ENCODE data around the gene IFNG. TPM values are rescaled to one million over a fixed set of nuclear protein-coding genes. Genes with fewer than 3 reads are reported as not detected.

The IFNG gene
- total and polyA plus RNA-seq, 2 donors (not counting 1 experiment from before 2014, with no cell fraction given) = not detected

- DNase-seq (ENCODE audit: low read depth in 2 of 2) = no peak
Observed at GRCh38 chr12:68135520-68135919, 24.0 kb downstream of the IFNG start.

DNA sequence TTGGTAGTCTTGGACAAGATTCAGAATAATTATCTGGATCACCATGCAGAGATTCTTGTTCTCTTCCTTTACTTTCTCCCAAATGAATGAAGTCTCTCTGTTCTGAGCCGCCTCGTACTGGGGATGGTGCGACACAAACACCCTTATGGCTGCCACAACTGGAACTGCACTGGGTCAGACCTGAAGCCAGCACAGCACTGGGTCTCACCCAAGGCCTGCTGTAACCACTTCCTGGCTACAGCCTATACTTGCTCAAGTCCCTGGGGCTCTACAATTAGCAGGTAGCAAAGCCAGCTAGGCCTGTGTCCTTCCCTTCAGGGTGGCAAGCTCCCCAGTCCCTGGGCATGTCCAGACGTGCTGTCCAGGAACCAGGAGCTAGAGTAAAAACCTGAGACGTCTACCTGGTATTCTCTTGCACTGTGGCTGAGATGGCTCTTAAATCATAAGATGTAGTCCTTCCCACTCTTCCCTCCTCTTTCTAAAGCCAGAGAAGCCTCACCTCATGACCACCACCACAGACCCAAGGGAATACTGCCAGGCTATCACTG, 27.6 kb downstream of the IFNG start:
- H4K20me1 ChIP-seq (ENCODE audit: control insufficient read depth, extremely low read depth, insufficient read depth, low read length) = no peaks in the 10 kb centered on the region
- no peak overlapping the region for H3K4me3 ChIP-seq (replicated peaks in 1 of 4; ENCODE audit: control extremely low read depth in 1 of 4, insufficient read depth in 1 of 4, low read depth in 3 of 4, low read length in 4 of 4)
- no peaks in the 10 kb centered on the region for H3K9me3 ChIP-seq (ENCODE audit: control insufficient read depth, insufficient read depth, low read depth, low read length)
- H2AFZ ChIP-seq (ENCODE audit: low read length) = no peak overlapping the region
- H3K79me2 ChIP-seq (ENCODE audit: control insufficient read depth, insufficient read depth, low read length) = no peaks in the 10 kb centered on the region
- H3K27ac ChIP-seq (ENCODE audit: insufficient read depth, low read length) = no peak overlapping the region
- no peaks in the 10 kb centered on the region for H3K27me3 ChIP-seq (ENCODE audit: control insufficient read depth, insufficient read depth, low read length)
- no peaks in the 10 kb centered on the region for H3K36me3 ChIP-seq (ENCODE audit: control insufficient read depth, insufficient read depth, low read length)
- no peak overlapping the region for H3K9ac ChIP-seq (ENCODE audit: insufficient read depth, low read length)
- H3K4me1 ChIP-seq (ENCODE audit: control insufficient read depth, extremely low read depth, insufficient read depth, low read length) = no peaks in the 10 kb centered on the region
- TF ChIP-seq CTCF (conservative IDR thresholded peaks at IDR 0.05 in 1 of 2, IDR thresholded peaks at IDR 0.05 in 1 of 2; ENCODE audit: low read depth in 1 of 2, low read length in 2 of 2) (no peak), EZH2 (IDR thresholded peaks at IDR 0.05; ENCODE audit: low read length, missing control alignments) (no peak)
- DNase-seq (ENCODE audit: low read depth in 2 of 2) = no peak
- no peak overlapping the region for H3K4me2 ChIP-seq (ENCODE audit: extremely low read depth, insufficient read depth, low read length)

More at GRCh38 chr12:68135520-68135919, 24.0 kb downstream of the IFNG start:
- H3K36me3 ChIP-seq (ENCODE audit: control insufficient read depth, insufficient read depth, low read length) = no peaks in the 10 kb centered on the region
- no peaks in the 10 kb centered on the region for H4K20me1 ChIP-seq (ENCODE audit: control insufficient read depth, extremely low read depth, insufficient read depth, low read length)
- H3K4me2 ChIP-seq (ENCODE audit: extremely low read depth, insufficient read depth, low read length) = no peak overlapping the region
- no peak overlapping the region for H2AFZ ChIP-seq (ENCODE audit: low read length)
- no peaks in the 10 kb centered on the region for H3K9me3 ChIP-seq (ENCODE audit: control insufficient read depth, insufficient read depth, low read depth, low read length)
- no peaks in the 10 kb centered on the region for H3K4me1 ChIP-seq (ENCODE audit: control insufficient read depth, extremely low read depth, insufficient read depth, low read length)
- TF ChIP-seq CTCF (conservative IDR thresholded peaks at IDR 0.05 in 1 of 2, IDR thresholded peaks at IDR 0.05 in 1 of 2; ENCODE audit: low read depth in 1 of 2, low read length in 2 of 2) (no peak), EZH2 (IDR thresholded peaks at IDR 0.05; ENCODE audit: low read length, missing control alignments) (no peak)
- H3K4me3 ChIP-seq (replicated peaks in 1 of 4; ENCODE audit: control extremely low read depth in 1 of 4, insufficient read depth in 1 of 4, low read depth in 3 of 4, low read length in 4 of 4) = no peak overlapping the region
- no peaks in the 10 kb centered on the region for H3K27me3 ChIP-seq (ENCODE audit: control insufficient read depth, insufficient read depth, low read length)
- H3K9ac ChIP-seq (ENCODE audit: insufficient read depth, low read length) = no peak overlapping the region
- no peak overlapping the region for H3K27ac ChIP-seq (ENCODE audit: insufficient read depth, low read length)
- H3K79me2 ChIP-seq (ENCODE audit: control insufficient read depth, insufficient read depth, low read length) = no peaks in the 10 kb centered on the region

DNA sequence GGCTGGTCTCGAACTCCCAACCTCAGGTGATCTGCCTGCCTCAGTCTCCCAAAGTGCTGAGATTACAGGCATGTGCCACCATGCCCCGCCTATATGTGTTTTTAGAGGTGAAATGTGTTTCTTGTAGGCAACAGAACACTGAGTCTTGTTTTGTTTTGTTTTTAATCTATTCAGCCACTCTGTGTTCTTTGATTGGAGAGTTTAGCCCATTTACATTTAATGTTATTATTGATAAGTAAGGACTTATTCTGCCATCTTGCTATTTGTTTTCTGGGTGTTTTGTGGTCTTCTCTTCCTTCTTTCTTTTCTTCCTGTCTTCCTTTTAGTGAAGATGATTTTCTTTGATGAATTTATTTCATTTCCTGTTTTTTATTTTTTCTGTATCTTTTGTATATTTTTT, 29.6 kb downstream of the IFNG start:
- no peaks in the 10 kb centered on the region for H3K79me2 ChIP-seq (ENCODE audit: control insufficient read depth, insufficient read depth, low read length)
- H3K36me3 ChIP-seq (ENCODE audit: control insufficient read depth, insufficient read depth, low read length) = no peaks in the 10 kb centered on the region
- H3K27ac ChIP-seq (ENCODE audit: insufficient read depth, low read length) = no peak overlapping the region
- no peak for TF ChIP-seq CTCF (conservative IDR thresholded peaks at IDR 0.05 in 1 of 2, IDR thresholded peaks at IDR 0.05 in 1 of 2; ENCODE audit: low read depth in 1 of 2, low read length in 2 of 2)
- TF ChIP-seq EZH2 (IDR thresholded peaks at IDR 0.05; ENCODE audit: low read length, missing control alignments) = no peak
- no peak for DNase-seq (ENCODE audit: low read depth in 2 of 2)
- H3K4me2 ChIP-seq (ENCODE audit: extremely low read depth, insufficient read depth, low read length) = no peak overlapping the region
- no peaks in the 10 kb centered on the region for H3K27me3 ChIP-seq (ENCODE audit: control insufficient read depth, insufficient read depth, low read length)
- H3K9me3 ChIP-seq (ENCODE audit: control insufficient read depth, insufficient read depth, low read depth, low read length) = no peaks in the 10 kb centered on the region
- no peaks in the 10 kb centered on the region for H3K4me1 ChIP-seq (ENCODE audit: control insufficient read depth, extremely low read depth, insufficient read depth, low read length)
- H4K20me1 ChIP-seq (ENCODE audit: control insufficient read depth, extremely low read depth, insufficient read depth, low read length) = no peaks in the 10 kb centered on the region
- no peak overlapping the region for H2AFZ ChIP-seq (ENCODE audit: low read length)
- no peak overlapping the region for H3K9ac ChIP-seq (ENCODE audit: insufficient read depth, low read length)
- no peak overlapping the region for H3K4me3 ChIP-seq (replicated peaks in 1 of 4; ENCODE audit: control extremely low read depth in 1 of 4, insufficient read depth in 1 of 4, low read depth in 3 of 4, low read length in 4 of 4)
